ENCODE results near the gene GNMT. TPM values are rescaled to one million over a fixed set of nuclear protein-coding genes. Genes with fewer than 3 reads are reported as not detected.
A peak's percentile ranks its signal among the peaks of the same experiment; 100 is the strongest.

Gene GNMT
- total and polyA plus RNA-seq, 2 of the 8 experiments (the other 6 are each of a cell fraction or from before 2014, with no cell fraction given), result 1.8 to 3.4 TPM

DNA sequence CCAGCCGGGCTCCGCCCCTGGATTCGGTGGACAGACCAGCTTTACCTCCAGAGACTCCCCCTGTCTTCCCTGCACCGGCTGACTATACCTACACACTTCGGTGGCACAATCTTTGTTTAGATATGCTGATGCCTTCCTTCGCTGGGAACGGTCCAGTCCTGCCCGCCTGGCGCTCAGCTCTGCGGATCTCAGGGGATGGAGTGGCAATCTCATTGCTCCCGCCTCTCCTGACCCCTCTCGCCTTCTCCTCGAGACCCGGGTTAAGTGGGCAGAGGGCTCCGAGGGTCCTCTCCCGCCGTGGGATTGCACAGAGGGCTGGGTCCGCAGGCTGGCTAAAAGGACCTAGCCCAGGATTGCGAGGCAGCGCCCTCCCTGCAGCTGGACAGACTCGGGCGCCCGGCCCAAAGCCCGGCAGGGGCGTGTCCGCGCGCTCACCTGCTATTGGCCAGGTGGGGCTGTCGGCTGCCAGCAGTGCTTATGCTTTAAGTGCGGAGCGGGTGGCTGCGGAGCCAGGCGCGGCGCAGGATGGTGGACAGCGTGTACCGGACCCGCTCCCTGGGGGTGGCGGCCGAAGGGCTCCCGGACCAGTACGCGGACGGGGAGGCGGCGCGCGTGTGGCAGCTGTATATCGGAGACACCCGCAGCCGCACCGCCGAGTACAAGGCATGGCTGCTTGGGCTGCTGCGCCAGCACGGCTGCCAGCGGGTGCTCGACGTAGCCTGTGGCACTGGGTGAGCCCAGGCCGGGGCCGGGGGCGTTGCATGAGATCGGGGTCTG, at the start of gene GNMT (continued):
- no peak for TF ChIP-seq BACH1 (IDR thresholded peaks at IDR 0.05; ENCODE audit: low read length)
- TF ChIP-seq TAF7 (optimal IDR thresholded peaks at IDR 0.05; ENCODE audit: borderline replicate concordance, low read depth, low read length), result peak; percentile 56
- TF ChIP-seq E2F6 (IDR thresholded peaks at IDR 0.05), result peak; percentile 17; the same call in 1 of the 2 replicates

Data from H1 (cell line).